HG02884 (cell line): ENCODE data around the gene HOXA6.

Source experiments
- ATAC-seq: cut with Tn5 transposase; IDR thresholded peaks from one replicate; pipeline ENCODE4 v1.9.1; 2021; ENCODE audit warnings: mild to moderate bottlenecking, moderate library complexity; ENCODE audit not compliant: unreplicated experiment

The HOXA6 gene

GRCh38 chr7:27100694-27101170, 46.8 kb downstream of the HOXA6 start:
- ATAC-seq: no peak

GRCh38 chr7:27099453-27100370, 47.9 kb downstream of the HOXA6 start:
- ATAC-seq: no peak

GRCh38 chr7:27098578-27099451, 48.8 kb downstream of the HOXA6 start:
- ATAC-seq: no peak

- no peak for ATAC-seq
Observed at GRCh38 chr7:27097686-27098577, 49.6 kb downstream of the HOXA6 start.

- no peak for ATAC-seq
Observed at GRCh38 chr7:27096768-27097514, 50.6 kb downstream of the HOXA6 start.

- ATAC-seq: peak; percentile 90
Observed at GRCh38 chr7:27095897-27096767, 51.4 kb downstream of the HOXA6 start, which contains the start of gene HOXA1. TSS of gene HOXA1 (minus strand) at chr7:27096000. CDS start at chr7:27095912, 88 bp downstream.
